Osteocyte (in vitro differentiated cells): ENCODE results near the gene ATXN1. TPM values are rescaled to one million over a fixed set of nuclear protein-coding genes. Genes with fewer than 3 reads are reported as not detected.

Source experiments
- DNase-seq: peaks from one replicate; pipeline ENCODE4 v3.0.0; 2021; ENCODE audit warnings: mixed read lengths; ENCODE audit not compliant: unreplicated experiment; ENCODE audit errors: extremely low spot score
- H3K27ac Mint-ChIP-seq: one replicate; pipeline ENCODE4 v1.8.0; 2021; ENCODE audit warnings: mild to moderate bottlenecking, mixed read lengths; ENCODE audit not compliant: unreplicated experiment
- H3K27me3 Mint-ChIP-seq: one replicate; pipeline ENCODE4 v1.8.0; 2021; ENCODE audit warnings: mixed read lengths; ENCODE audit not compliant: unreplicated experiment
- H3K36me3 Mint-ChIP-seq: one replicate; pipeline ENCODE4 v1.8.0; 2021; ENCODE audit warnings: mixed read lengths; ENCODE audit not compliant: unreplicated experiment
- H3K4me1 Mint-ChIP-seq: one replicate; pipeline ENCODE4 v1.8.0; 2021; ENCODE audit warnings: mixed read lengths; ENCODE audit not compliant: unreplicated experiment
- H3K4me3 Mint-ChIP-seq: one replicate; pipeline ENCODE4 v1.8.0; 2021; ENCODE audit warnings: mild to moderate bottlenecking, moderate library complexity, mixed read lengths; ENCODE audit not compliant: unreplicated experiment
- H3K9me3 Mint-ChIP-seq: one replicate; pipeline ENCODE4 v1.8.0; 2021; ENCODE audit warnings: mixed read lengths; ENCODE audit not compliant: unreplicated experiment
- CTCF ChIP-seq: fragments of 200-600 bp; sonication (generic); IDR thresholded peaks from 2 replicates; pipeline ENCODE4 v1.5.0; 2021; ENCODE audit warnings: antibody characterized with exemption, mild to moderate bottlenecking, moderate library complexity
- total RNA-seq: library from RNA; stranded (reverse); gene quantifications from 2 replicates; pipeline ENCODE4 v1.2.1, GENCODE V29; 2021

Gene ATXN1
- total RNA-seq, 1 donor from 2014 or later = 54.4 TPM

GRCh38 chr6:16359563-16359962 is 401.7 kb downstream of the ATXN1 start:
- no peaks in the 10 kb centered on the region for H3K27me3 Mint-ChIP-seq
- no peaks in the 10 kb centered on the region for H3K9me3 Mint-ChIP-seq
- H3K4me3 Mint-ChIP-seq = no peak overlapping the region
- TF ChIP-seq CTCF = no peak
- H3K4me1 Mint-ChIP-seq = peaks cover 48% of the 10 kb centered on the region
- H3K36me3 Mint-ChIP-seq = no peaks in the 10 kb centered on the region
- DNase-seq = no peak
- peak overlapping the region; percentile 62 for H3K27ac Mint-ChIP-seq

- DNase-seq = no peak
- no peaks in the 10 kb centered on the region for H3K9me3 Mint-ChIP-seq
- H3K4me1 Mint-ChIP-seq = peaks cover 52% of the 10 kb centered on the region
- H3K4me3 Mint-ChIP-seq = no peak overlapping the region
- TF ChIP-seq CTCF = no peak
- H3K27me3 Mint-ChIP-seq = no peaks in the 10 kb centered on the region
- no peak overlapping the region for H3K27ac Mint-ChIP-seq
- no peaks in the 10 kb centered on the region for H3K36me3 Mint-ChIP-seq
Measured at GRCh38 chr6:16358531-16359138, 402.6 kb downstream of the ATXN1 start.

- no peak for DNase-seq
- peak overlapping the region; percentile 57 for H3K27ac Mint-ChIP-seq
- H3K4me3 Mint-ChIP-seq = no peak overlapping the region
- H3K4me1 Mint-ChIP-seq = peaks cover 65% of the 10 kb centered on the region
- no peaks in the 10 kb centered on the region for H3K27me3 Mint-ChIP-seq
- H3K9me3 Mint-ChIP-seq = no peaks in the 10 kb centered on the region
- no peaks in the 10 kb centered on the region for H3K36me3 Mint-ChIP-seq
- no peak for TF ChIP-seq CTCF
Measured at GRCh38 chr6:16355699-16356446, 405.4 kb downstream of the ATXN1 start.

GRCh38 chr6:16355238-16355637 is 406.0 kb downstream of the ATXN1 start:
- Mint-ChIP-seq H3K36me3 (no peaks in the 10 kb centered on the region), H3K27ac (peak overlapping the region; percentile 44), H3K4me3 (no peak overlapping the region), H3K4me1 (peaks cover 60% of the 10 kb centered on the region), H3K27me3 (no peaks in the 10 kb centered on the region), H3K9me3 (no peaks in the 10 kb centered on the region)
- TF ChIP-seq CTCF = no peak
- DNase-seq = no peak

GRCh38 chr6:16354692-16355091 is 406.6 kb downstream of the ATXN1 start:
- no peak overlapping the region for H3K4me3 Mint-ChIP-seq
- H3K27ac Mint-ChIP-seq = peak overlapping the region; percentile 44
- no peaks in the 10 kb centered on the region for H3K36me3 Mint-ChIP-seq
- H3K27me3 Mint-ChIP-seq = no peaks in the 10 kb centered on the region
- no peaks in the 10 kb centered on the region for H3K9me3 Mint-ChIP-seq
- H3K4me1 Mint-ChIP-seq = peaks cover 57% of the 10 kb centered on the region
- no peak for TF ChIP-seq CTCF
- no peak for DNase-seq
